HepG2 (cell line): Measurements from ENCODE around the gene HEATR1. TPM values are rescaled to one million over a fixed set of nuclear protein-coding genes. Genes with fewer than 3 reads are reported as not detected.

Source experiments
- FOXK1 ChIP-seq: sonication (generic); formaldehyde crosslinking; IDR thresholded peaks from 2 replicates; pipeline ENCODE4 v1.4.0; 2020; ENCODE audit warnings: low read depth, missing genetic modification reagents, borderline replicate concordance
- FUBP1 ChIP-seq: sonication (generic); formaldehyde crosslinking; IDR thresholded peaks from 2 replicates; pipeline ENCODE4 v1.5.1; 2020; ENCODE audit warnings: missing genetic modification reagents, mild to moderate bottlenecking, borderline replicate concordance
- GATAD2A ChIP-seq: IDR thresholded peaks from 2 replicates; pipeline ENCODE4 v1.6.1; 2016
- HES4 ChIP-seq: sonication (generic); formaldehyde crosslinking; IDR thresholded peaks from 2 replicates; pipeline ENCODE4 v1.9.0; 2021; ENCODE audit warnings: mild to moderate bottlenecking, missing genetic modification reagents, borderline replicate concordance
- HMG20A ChIP-seq: IDR thresholded peaks from 2 replicates; pipeline ENCODE4 v1.6.1; 2016; ENCODE audit warnings: borderline replicate concordance
- POGZ ChIP-seq: sonication (generic); formaldehyde crosslinking; IDR thresholded peaks from 2 replicates; pipeline ENCODE4 v1.4.0; 2020; ENCODE audit warnings: mild to moderate bottlenecking, missing genetic modification reagents
- POLR2A ChIP-seq, 2 experiments: IDR thresholded peaks; 2 replicates each; pipeline ENCODE4 v1.6.1; 2011; ENCODE audit warnings: low read depth in 2 of 2, low read length in 2 of 2, mild to moderate bottlenecking in 1 of 2, moderate library complexity in 1 of 2; ENCODE audit not compliant: insufficient read depth in 1 of 2
- PRDM4 ChIP-seq: sonication (generic); formaldehyde crosslinking; IDR thresholded peaks from 2 replicates; pipeline ENCODE4 v1.9.0; 2021; ENCODE audit warnings: missing genetic modification reagents, borderline replicate concordance
- PRPF4 ChIP-seq: fragments of 200-400 bp; formaldehyde crosslinking; IDR thresholded peaks from 2 replicates; pipeline ENCODE4 v1.6.1; 2016; ENCODE audit warnings: low read length, low read depth; ENCODE audit not compliant: poor library complexity, severe bottlenecking
- SNAPC2 ChIP-seq: sonication (generic); formaldehyde crosslinking; IDR thresholded peaks from 2 replicates; pipeline ENCODE4 v1.8.1; 2022; ENCODE audit warnings: mild to moderate bottlenecking, missing genetic modification reagents
- SNAPC5 ChIP-seq: sonication (generic); formaldehyde crosslinking; IDR thresholded peaks from 2 replicates; pipeline ENCODE4 v1.8.1; 2023; ENCODE audit warnings: mild to moderate bottlenecking, missing genetic modification reagents, borderline replicate concordance
- TARDBP ChIP-seq: sonication (generic); formaldehyde crosslinking; IDR thresholded peaks from 2 replicates; pipeline ENCODE4 v1.8.0; 2022; ENCODE audit warnings: mild to moderate bottlenecking, missing genetic modification reagents
- ZBTB10 ChIP-seq: sonication (generic); formaldehyde crosslinking; IDR thresholded peaks from 2 replicates; pipeline ENCODE4 v1.4.0; 2020; ENCODE audit warnings: missing genetic modification reagents, borderline replicate concordance
- ZBTB3 ChIP-seq: sonication (generic); formaldehyde crosslinking; IDR thresholded peaks from 2 replicates; pipeline ENCODE4 v1.4.0; 2020; ENCODE audit warnings: low read depth, mild to moderate bottlenecking, moderate library complexity, missing genetic modification reagents, borderline replicate concordance
- ZFP91 ChIP-seq: sonication (generic); formaldehyde crosslinking; IDR thresholded peaks from 2 replicates; pipeline ENCODE4 v1.9.0; 2022; ENCODE audit warnings: missing genetic modification reagents, mild to moderate bottlenecking, borderline replicate concordance
- ZNF431 ChIP-seq: sonication (generic); formaldehyde crosslinking; IDR thresholded peaks from 2 replicates; pipeline ENCODE4 v1.9.0; 2022; ENCODE audit warnings: missing genetic modification reagents, low read depth, mild to moderate bottlenecking, borderline replicate concordance
- ZNF530 ChIP-seq: sonication (generic); formaldehyde crosslinking; IDR thresholded peaks from 2 replicates; pipeline ENCODE4 v1.5.0; 2020; ENCODE audit warnings: low read depth, mild to moderate bottlenecking, missing genetic modification reagents
- ZNF720 ChIP-seq: sonication (generic); formaldehyde crosslinking; IDR thresholded peaks from 2 replicates; pipeline ENCODE4 v1.4.0; 2020; ENCODE audit warnings: missing genetic modification reagents
- ZNF891 ChIP-seq: sonication (generic); formaldehyde crosslinking; IDR thresholded peaks from 2 replicates; pipeline ENCODE4 v1.5.0; 2020; ENCODE audit warnings: mild to moderate bottlenecking, missing genetic modification reagents
- ZZZ3 ChIP-seq: sonication (generic); formaldehyde crosslinking; IDR thresholded peaks from 2 replicates; pipeline ENCODE4 v1.4.0; 2020; ENCODE audit warnings: missing genetic modification reagents, mild to moderate bottlenecking, borderline replicate concordance
- polyA plus RNA-seq, 8 experiments: library from polyadenylated mRNA; depleted of rRNA in 3 of 8; stranded (reverse) in 7 of 8; unstranded in 1 of 8; fragments of >200 nt; fragmentation: Illumina TruSeq in 4 of 8; extraction: Trizol in 4 of 8; gene quantifications; 2 replicates each; pipeline versions ENCODE4 v1.2.1 to v1.2.3, GENCODE V29; 2011 to 2016; ENCODE audit warnings: low read depth in 4 of 8, missing spikeins in 1 of 8, mixed read lengths in 1 of 8; ENCODE audit not compliant: insufficient read depth in 1 of 8
- total RNA-seq, 5 experiments: library from RNA; depleted of rRNA; stranded (reverse); fragments of >200 nt; fragmentation: Illumina TruSeq; extraction: Trizol; gene quantifications; 2 replicates each; pipeline ENCODE4 v1.2.3, GENCODE V29; 2016; ENCODE audit warnings: low read depth in 1 of 5

HEATR1 gene
- total and polyA plus RNA-seq, 2 of the 13 experiments (the other 11 are each of a cell fraction or from before 2014, with no cell fraction given), result 10.2 to 45.8 TPM

GRCh38 chr1:236516929-236517704 is 87.2 kb downstream of the HEATR1 start (continued):
- no peak for TF ChIP-seq ZFP91 (CRISPR knock-in tag)
- TF ChIP-seq ZZZ3 (CRISPR knock-in tag), result no peak
- no peak for TF ChIP-seq ZBTB3
- no peak for TF ChIP-seq PRPF4
- TF ChIP-seq GATAD2A, result peak; percentile 68
- no peak for TF ChIP-seq ZNF720 (CRISPR knock-in tag)
- no peak for TF ChIP-seq POLR2A (IDR thresholded peaks at IDR 0.05; ENCODE audit: insufficient read depth in 1 of 2, low read depth in 2 of 2, low read length in 2 of 2)
- TF ChIP-seq FOXK1 (CRISPR knock-in tag), result no peak
- TF ChIP-seq PRDM4 (CRISPR knock-in tag), result no peak
- no peak; the same call in 1 of the 2 replicates for TF ChIP-seq POGZ (CRISPR knock-in tag)
- TF ChIP-seq SNAPC5, result no peak
- TF ChIP-seq SNAPC2, result no peak
- no peak for TF ChIP-seq ZBTB10 (CRISPR knock-in tag)
- no peak for TF ChIP-seq HES4 (CRISPR knock-in tag)
- TF ChIP-seq TARDBP (CRISPR knock-in tag), result peak; percentile 53; the same call in 1 of the 2 replicates
- TF ChIP-seq HMG20A, result peak; percentile 70; the same call in 1 of the 2 replicates
- no peak for TF ChIP-seq ZNF530 (CRISPR knock-in tag)
- TF ChIP-seq ZNF891 (CRISPR knock-in tag), result no peak
- TF ChIP-seq ZNF431, result no peak
- TF ChIP-seq FUBP1 (CRISPR knock-in tag), result no peak
